K562 treated with DMSO at 1 percent for 48 hours (cell line): ENCODE data around the gene IL17RC. TPM values are rescaled to one million over a fixed set of nuclear protein-coding genes. Genes with fewer than 3 reads are reported as not detected.

Experiments
- total RNA-seq: library from RNA; unstranded; fragments of 300-600 nt; gene quantifications from 2 replicates; pipeline ENCODE4 v1.2.3, GENCODE V29; 2022; ENCODE audit warnings: low replicate concordance; ENCODE audit errors: extremely low read depth

IL17RC gene
- total RNA-seq = not detected in 2 replicates

GRCh38 chr3:9916734-9917680, at the start of gene IL17RC:
Gene IL17RC, plus strand, starts transcription at chr3:9917098. Its CDS starts 218 bp downstream, at chr3:9917316.

GRCh38 chr3:9879830-9880549, 36.9 kb upstream of the IL17RC start, which contains the start of gene CIDEC:
Gene CIDEC, minus strand, starts transcription at chr3:9880253. Its CDS starts 1,767 bp downstream, at chr3:9878486.

GRCh38 chr3:9890249-9891071, 26.4 kb upstream of the IL17RC start, which contains the start of gene JAGN1:
Gene JAGN1, plus strand, starts transcription at chr3:9890610. Its CDS starts 113 bp downstream, at chr3:9890723.

GRCh38 chr3:9902372-9903237, 14.3 kb upstream of the IL17RC start, which contains the start of gene IL17RE:
Gene IL17RE, plus strand, starts transcription at chr3:9902848. Its CDS starts 85 bp downstream, at chr3:9902933.

GRCh38 chr3:9933561-9934234, 16.8 kb downstream of the IL17RC start, which contains the start of gene CRELD1:
Gene CRELD1, plus strand, starts transcription at chr3:9933834. Its CDS starts 605 bp downstream, at chr3:9934439.

GRCh38 chr3:9951962-9952805, 35.3 kb downstream of the IL17RC start, which contains the start of gene PRRT3:
Gene PRRT3, minus strand, starts transcription at chr3:9952408. Its CDS starts 2,293 bp downstream, at chr3:9950115.

Other genes starting within 250 kb of the IL17RC start
- not detected in 2 replicates for gene CPNE9, start 213.3 kb upstream of the IL17RC start, total RNA-seq
- gene BRPF1, start 185.4 kb upstream of the IL17RC start, total RNA-seq = not detected in 2 replicates
- gene OGG1, start 167.1 kb upstream of the IL17RC start, total RNA-seq = not detected in 2 replicates
- not detected in 2 replicates for gene CAMK1, start 147.2 kb upstream of the IL17RC start, total RNA-seq
- gene TADA3, start 124.6 kb upstream of the IL17RC start, total RNA-seq = not detected in 2 replicates
- gene ARPC4, start 124.0 kb upstream of the IL17RC start, total RNA-seq = not detected in 2 replicates
- gene TTLL3, start 106.8 kb upstream of the IL17RC start, total RNA-seq = not detected in 2 replicates
- not detected in 2 replicates for gene RPUSD3, start 73.1 kb upstream of the IL17RC start, total RNA-seq
- not detected in 2 replicates for gene CIDEC, start 36.8 kb upstream of the IL17RC start, total RNA-seq
- gene JAGN1, start 26.5 kb upstream of the IL17RC start, total RNA-seq = not detected in 2 replicates
- gene IL17RE, start 14.2 kb upstream of the IL17RC start, total RNA-seq = not detected in 2 replicates
- gene CRELD1, start 16.7 kb downstream of the IL17RC start, total RNA-seq = not detected in 2 replicates
- not detected in 2 replicates for gene PRRT3, start 35.3 kb downstream of the IL17RC start, total RNA-seq
- gene EMC3, start 69.7 kb downstream of the IL17RC start, total RNA-seq = not detected in 2 replicates
- gene FANCD2, start 109.3 kb downstream of the IL17RC start, total RNA-seq = not detected in 2 replicates
- gene FANCD2OS, start 191.2 kb downstream of the IL17RC start, total RNA-seq = not detected in 2 replicates
- not detected in 2 replicates for gene BRK1, start 198.6 kb downstream of the IL17RC start, total RNA-seq
- not detected in 2 replicates for gene VHL, start 224.7 kb downstream of the IL17RC start, total RNA-seq
- gene IRAK2, start 247.8 kb downstream of the IL17RC start, total RNA-seq = not detected in 2 replicates